ENCODE measurements around the gene FTH1. TPM values are rescaled to one million over a fixed set of nuclear protein-coding genes. Genes with fewer than 3 reads are reported as not detected.
A peak's percentile ranks its signal among the peaks of the same experiment; 100 is the strongest.

Gene FTH1
- total and polyA plus RNA-seq, 2 of the 13 experiments (the other 11 are each of a cell fraction or from before 2014, with no cell fraction given): 607 to 760 TPM

- H3K79me2 ChIP-seq (ENCODE audit: insufficient read depth, low read length): no peaks in the 10 kb centered on the region
- ChIA-PET POLR2A (interaction anchor here (0.7 to 10.3 kb wide), 30 partner anchors 11 to 202 kb away, joined by 3 to 138 read pairs (median 5); partner anchors contain the start of genes FEN1, FTH1 and TMEM258), CTCF (ENCODE audit: low intra/inter-chr PET ratio, low total read pairs) (interaction anchor here (2.1 to 4.9 kb wide), 2 partner anchors 51 to 105 kb away, joined by 6 to 124 read pairs; no protein-coding TSS in a partner anchor)
- BruUV-seq (replicated peaks): no TSS peak
- peak overlapping the region; percentile 64; the same call in 1 of the 2 replicates for H3K9ac ChIP-seq (ENCODE audit: insufficient read depth, low read depth, low read length)
- FAIRE-seq (no peak), DNase-seq (ENCODE audit: low spot score) (peak; percentile 54), ATAC-seq (peak; percentile 47)
- H3K27me3 ChIP-seq (ENCODE audit: control insufficient read depth in 1 of 2, insufficient read depth in 2 of 2, low read length in 2 of 2): peaks cover 1 to 16% of the 10 kb centered on the region in 2 experiments; a peak in 3 of 5 replicates
- WGBS (ENCODE audit: low lambda C conversion rate): 16% methylated on average over 9 of the region's 9 CpGs
- no peaks in the 10 kb centered on the region for H4K20me1 ChIP-seq (ENCODE audit: insufficient read depth, low read length)
- H2AFZ ChIP-seq (ENCODE audit: low read length): no peak overlapping the region
- in situ Hi-C loops (cut with HindIII; ENCODE audit: extremely low pct_ligation_motif_present, low pct_unique_long_range_greater_than_20kb) (loop anchor here (5.0 kb wide), 2 partner anchors 52 to 108 kb away; no protein-coding TSS in a partner anchor), intact Hi-C loops (cut with micrococcal nuclease; ENCODE audit: unreplicated experiment) (loop anchor here (5.0 kb wide), 1 partner anchor 158 kb away; no protein-coding TSS in a partner anchor)
- H3K9me3 ChIP-seq (ENCODE audit: low read length): no peaks in the 10 kb centered on the region
- H3K4me3 ChIP-seq (replicated peaks in 1 of 3; ENCODE audit: insufficient read depth in 1 of 3, low read depth in 2 of 3, low read length in 3 of 3): peak overlapping the region in 1 of 3 experiments; percentile 40; a peak in 1 of 6 replicates
- peak overlapping the region; percentile 69 for H3K4me2 ChIP-seq (ENCODE audit: low read depth, low read length)
- H3K36me3 ChIP-seq (replicated peaks in 1 of 2; ENCODE audit: control insufficient read depth in 1 of 2, insufficient read depth in 2 of 2, low read length in 2 of 2): no peaks in the 10 kb centered on the region
- no peak overlapping the region for H3K27ac ChIP-seq (ENCODE audit: extremely low read length, insufficient read depth, low read length)
- H3K4me1 ChIP-seq (ENCODE audit: insufficient read depth, low read length): peaks cover 28% of the 10 kb centered on the region
- no peak for TF ChIP-seq RFXANK (CRISPR knock-in tag; IDR thresholded peaks at IDR 0.05)
- TF ChIP-seq ZNF142 (CRISPR knock-in tag; IDR thresholded peaks at IDR 0.05): no peak
- TF ChIP-seq SMAD3 (CRISPR knock-in tag; IDR thresholded peaks at IDR 0.05): peak; percentile 50; the same call in 1 of the 2 replicates
- peak; percentile 48; the same call in 1 of the 2 replicates for TF ChIP-seq KLF6 (CRISPR knock-in tag; IDR thresholded peaks at IDR 0.05)
- TF ChIP-seq ATF2 (CRISPR knock-in tag; IDR thresholded peaks at IDR 0.05): peak; percentile 93
- peak; percentile 64 for TF ChIP-seq NFYB (CRISPR knock-in tag; IDR thresholded peaks at IDR 0.05)
- 0 out of 2 replicates have a peak, but pooled peaks have one; percentile 7 for TF ChIP-seq FOSL2 (CRISPR knock-in tag; IDR thresholded peaks at IDR 0.05)
- TF ChIP-seq HBP1 (CRISPR knock-in tag; IDR thresholded peaks at IDR 0.05; ENCODE audit: low read depth): no peak
- 0 out of 2 replicates have a peak, but pooled peaks have one; percentile 33 for TF ChIP-seq THAP11 (CRISPR knock-in tag; IDR thresholded peaks at IDR 0.05)
- TF ChIP-seq PAX8 (CRISPR knock-in tag; IDR thresholded peaks at IDR 0.05; ENCODE audit: borderline replicate concordance): no peak
- peak; percentile 78 for TF ChIP-seq CREB1 (IDR thresholded peaks at IDR 0.05)
- TF ChIP-seq CREB1 (CRISPR knock-in tag; IDR thresholded peaks at IDR 0.05): no peak
- peak; percentile 67 for TF ChIP-seq CEBPG (CRISPR knock-in tag; IDR thresholded peaks at IDR 0.05)
- peak; percentile 10; the same call in 1 of the 2 replicates for TF ChIP-seq SIN3A (IDR thresholded peaks at IDR 0.05; ENCODE audit: borderline replicate concordance, low read depth, low read length)
- TF ChIP-seq POLR2G (IDR thresholded peaks at IDR 0.05; ENCODE audit: low read depth, low read length): peak; percentile 27; the same call in 1 of the 2 replicates
Observed at GRCh38 chr11:61949169-61950034, 18.0 kb downstream of the FTH1 start.

Measured in HepG2 (cell line).